WERI-Rb-1 (cell line): ENCODE measurements around the gene PLEKHG4B.

Source experiments
- DNase-seq: peaks from one replicate; pipeline ENCODE4 v3.0.0-alpha.2; 2020
- H3K27ac ChIP-seq: fragments of 250-450 bp; sonication (Bioruptor Pico); 2 replicates; pipeline ENCODE4 v1.5.1; 2020; ENCODE audit warnings: mild to moderate bottlenecking, moderate library complexity
- H3K27me3 ChIP-seq: fragments of 250-450 bp; sonication (Bioruptor Pico); 2 replicates; pipeline ENCODE4 v1.5.1; 2021; ENCODE audit warnings: mild to moderate bottlenecking, low read depth, moderate library complexity; ENCODE audit not compliant: insufficient read depth, severe bottlenecking
- H3K36me3 ChIP-seq: fragments of 250-450 bp; sonication (Bioruptor Pico); 2 replicates; pipeline ENCODE4 v1.5.1; 2020; ENCODE audit warnings: mild to moderate bottlenecking, moderate library complexity
- H3K4me3 ChIP-seq: 2 replicates; pipeline ENCODE4 v1.5.1; 2011; ENCODE audit warnings: low read depth, mild to moderate bottlenecking, control low read depth, low read length
- H3K9me3 ChIP-seq: fragments of 250-450 bp; sonication (Bioruptor Pico); 2 replicates; pipeline ENCODE4 v1.5.1; 2021; ENCODE audit warnings: mild to moderate bottlenecking, moderate library complexity; ENCODE audit not compliant: severe bottlenecking
- TF ChIP-seq, protein P1 (sequence below): IDR thresholded peaks from 2 replicates; pipeline ENCODE4 v1.5.1; 2011; ENCODE audit warnings: low read depth, mild to moderate bottlenecking, control low read depth, inconsistent platforms, low read length

PLEKHG4B gene

GRCh38 chr5:153256-153655, 61.3 kb downstream of the PLEKHG4B start:
- no peak overlapping the region for H3K27ac ChIP-seq
- H3K9me3 ChIP-seq: peaks cover 3% of the 10 kb centered on the region
- no peaks in the 10 kb centered on the region for H3K36me3 ChIP-seq
- no peak overlapping the region for H3K4me3 ChIP-seq
- H3K27me3 ChIP-seq: no peaks in the 10 kb centered on the region
- DNase-seq: no peak
- TF ChIP-seq, protein P1, sequence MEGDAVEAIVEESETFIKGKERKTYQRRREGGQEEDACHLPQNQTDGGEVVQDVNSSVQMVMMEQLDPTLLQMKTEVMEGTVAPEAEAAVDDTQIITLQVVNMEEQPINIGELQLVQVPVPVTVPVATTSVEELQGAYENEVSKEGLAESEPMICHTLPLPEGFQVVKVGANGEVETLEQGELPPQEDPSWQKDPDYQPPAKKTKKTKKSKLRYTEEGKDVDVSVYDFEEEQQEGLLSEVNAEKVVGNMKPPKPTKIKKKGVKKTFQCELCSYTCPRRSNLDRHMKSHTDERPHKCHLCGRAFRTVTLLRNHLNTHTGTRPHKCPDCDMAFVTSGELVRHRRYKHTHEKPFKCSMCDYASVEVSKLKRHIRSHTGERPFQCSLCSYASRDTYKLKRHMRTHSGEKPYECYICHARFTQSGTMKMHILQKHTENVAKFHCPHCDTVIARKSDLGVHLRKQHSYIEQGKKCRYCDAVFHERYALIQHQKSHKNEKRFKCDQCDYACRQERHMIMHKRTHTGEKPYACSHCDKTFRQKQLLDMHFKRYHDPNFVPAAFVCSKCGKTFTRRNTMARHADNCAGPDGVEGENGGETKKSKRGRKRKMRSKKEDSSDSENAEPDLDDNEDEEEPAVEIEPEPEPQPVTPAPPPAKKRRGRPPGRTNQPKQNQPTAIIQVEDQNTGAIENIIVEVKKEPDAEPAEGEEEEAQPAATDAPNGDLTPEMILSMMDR: no peak

DNA sequence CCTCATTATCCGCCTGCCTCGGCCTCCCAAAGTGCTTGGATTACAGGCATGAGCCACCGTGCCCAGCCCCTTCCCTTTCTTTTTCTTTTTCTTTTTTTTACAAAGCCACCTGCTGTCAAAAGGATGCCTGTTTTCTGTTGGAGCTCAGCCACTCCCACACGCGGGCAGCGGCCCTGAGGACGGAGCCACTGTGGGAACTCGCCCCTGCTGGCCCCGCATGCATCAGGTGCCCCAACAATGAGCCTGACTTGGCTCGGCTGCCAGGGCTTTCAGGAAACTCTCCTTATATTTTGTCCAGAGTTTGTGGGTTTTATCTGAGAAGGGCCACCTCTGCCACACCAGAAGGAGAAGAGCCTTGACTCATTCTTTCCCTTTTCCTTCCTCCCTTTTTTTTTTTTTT, 62.3 kb downstream of the PLEKHG4B start:
- Histone ChIP-seq H3K36me3 (no peaks in the 10 kb centered on the region), H3K9me3 (no peaks in the 10 kb centered on the region), H3K4me3 (no peak overlapping the region), H3K27me3 (no peaks in the 10 kb centered on the region), H3K27ac (no peak overlapping the region)
- DNase-seq: no peak
- TF ChIP-seq, protein P1: no peak

DNA sequence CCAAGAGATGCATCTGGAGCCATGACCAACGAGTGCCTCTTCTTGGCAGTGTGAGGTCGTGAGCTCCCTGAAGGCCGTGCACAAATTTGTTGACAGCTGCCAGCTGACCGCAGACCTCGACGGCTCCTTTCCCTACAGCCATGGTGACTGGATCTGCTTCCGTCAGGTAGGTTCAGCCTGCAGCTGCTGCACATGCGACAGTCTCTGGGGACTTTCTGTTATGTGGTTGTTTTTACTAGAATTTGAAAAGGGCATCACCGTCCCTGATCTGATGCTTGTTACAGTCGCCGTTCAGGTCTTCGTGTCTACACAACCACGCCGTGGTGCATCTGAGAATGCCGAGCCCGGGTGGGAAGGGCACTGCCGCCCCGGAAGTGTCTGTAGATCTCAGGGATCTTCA, 62.9 kb downstream of the PLEKHG4B start:
- Histone ChIP-seq H3K27ac (no peak overlapping the region), H3K4me3 (no peak overlapping the region)

GRCh38 chr5:155651-156410, 63.9 kb downstream of the PLEKHG4B start:
- no peaks in the 10 kb centered on the region for H3K36me3 ChIP-seq
- no peak overlapping the region for H3K4me3 ChIP-seq
- no peaks in the 10 kb centered on the region for H3K9me3 ChIP-seq
- H3K27me3 ChIP-seq: peaks cover 6% of the 10 kb centered on the region
- TF ChIP-seq, protein P1: no peak
- DNase-seq: peak; percentile 4
- H3K27ac ChIP-seq: no peak overlapping the region

More for the DNA sequence above, 62.9 kb downstream of the PLEKHG4B start:
- TF ChIP-seq, protein P1: no peak
- Histone ChIP-seq H3K27me3 (no peaks in the 10 kb centered on the region), H3K36me3 (no peaks in the 10 kb centered on the region), H3K9me3 (no peaks in the 10 kb centered on the region)
- DNase-seq: peak; percentile 5

DNA sequence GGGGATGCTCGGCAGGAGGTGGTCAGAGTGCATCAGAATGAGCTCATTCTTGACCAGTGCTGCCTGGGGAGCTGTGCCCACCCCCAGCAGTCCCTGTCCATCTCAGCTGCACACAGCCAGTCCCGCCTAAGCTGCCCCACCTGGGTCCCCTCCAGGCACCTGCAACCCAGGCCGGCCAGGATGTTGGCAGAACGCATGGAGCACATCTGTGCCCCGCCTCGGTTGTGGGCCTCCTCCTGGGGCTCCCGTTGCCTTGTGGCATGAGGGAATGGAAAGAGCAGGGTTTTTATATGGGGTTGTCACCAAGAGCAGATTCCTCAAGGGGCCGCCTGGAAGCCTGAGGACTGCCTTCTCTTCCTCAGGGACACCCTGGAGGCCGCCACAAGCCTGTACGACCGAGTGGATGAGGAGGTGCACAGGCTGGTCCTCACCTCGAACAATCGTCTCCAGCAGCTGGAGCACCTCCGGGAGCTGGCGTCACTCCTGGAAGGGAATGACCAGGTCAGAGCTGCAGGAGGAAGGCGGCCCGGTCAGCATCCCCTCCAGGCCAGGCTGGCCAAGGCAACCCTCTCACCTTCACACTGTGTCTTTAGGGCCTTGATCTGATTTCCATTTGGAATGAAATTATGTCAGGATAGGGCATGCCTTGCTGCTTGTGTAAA, 64.6 kb downstream of the PLEKHG4B start:
- TF ChIP-seq, protein P1: no peak
- no peaks in the 10 kb centered on the region for H3K36me3 ChIP-seq
- no peaks in the 10 kb centered on the region for H3K9me3 ChIP-seq
- no peak overlapping the region for H3K4me3 ChIP-seq
- H3K27me3 ChIP-seq: peaks cover 6% of the 10 kb centered on the region
- peak; percentile 5 for DNase-seq
- no peak overlapping the region for H3K27ac ChIP-seq
